HepG2 (cell line): Measurements from ENCODE around the gene TUBB. TPM values are rescaled to one million over a fixed set of nuclear protein-coding genes. Genes with fewer than 3 reads are reported as not detected.
A peak's percentile ranks its signal among the peaks of the same experiment; 100 is the strongest.

ENCODE experiments used
- AGO1 ChIP-seq: fragments of 200-400 bp; formaldehyde crosslinking; IDR thresholded peaks from 2 replicates; pipeline ENCODE4 v1.6.1; 2017; ENCODE audit warnings: mild to moderate bottlenecking, low read depth, low read length, moderate library complexity; ENCODE audit not compliant: poor library complexity, severe bottlenecking
- ATF3 ChIP-seq: sonication (generic); formaldehyde crosslinking; IDR thresholded peaks from 2 replicates; pipeline ENCODE4 v1.4.0; 2020; ENCODE audit warnings: missing genetic modification reagents
- BATF2 ChIP-seq: sonication (generic); formaldehyde crosslinking; IDR thresholded peaks from 2 replicates; pipeline ENCODE4 v1.8.0; 2022; ENCODE audit warnings: mild to moderate bottlenecking, missing genetic modification reagents, moderate library complexity
- CBX5 ChIP-seq: sonication (generic); formaldehyde crosslinking; IDR thresholded peaks from 2 replicates; pipeline ENCODE4 v1.4.0; 2020; ENCODE audit warnings: missing genetic modification reagents, borderline replicate concordance
- E2F5 ChIP-seq: sonication (generic); formaldehyde crosslinking; conservative IDR thresholded peaks from 2 replicates; pipeline ENCODE4 v1.4.0; 2020; ENCODE audit warnings: missing genetic modification reagents
- HOXA5 ChIP-seq: sonication (generic); formaldehyde crosslinking; IDR thresholded peaks from 2 replicates; pipeline ENCODE4 v1.4.0; 2020; ENCODE audit warnings: missing genetic modification reagents
- NBN ChIP-seq: fragments of 450-650 bp; conservative IDR thresholded peaks from 2 replicates; pipeline ENCODE4 v1.6.1; 2017
- TBP ChIP-seq: sonication (generic); formaldehyde crosslinking; IDR thresholded peaks from 2 replicates; pipeline ENCODE4 v1.5.0; 2020; ENCODE audit warnings: missing genetic modification reagents
- ZNF224 ChIP-seq: sonication (generic); formaldehyde crosslinking; IDR thresholded peaks from 2 replicates; pipeline ENCODE4 v1.5.0; 2020; ENCODE audit warnings: mild to moderate bottlenecking, missing genetic modification reagents
- ZNF281 ChIP-seq: sonication (generic); formaldehyde crosslinking; IDR thresholded peaks from 2 replicates; pipeline ENCODE4 v1.4.0; 2020; ENCODE audit warnings: missing genetic modification reagents, borderline replicate concordance
- ZNF550 ChIP-seq: sonication (generic); formaldehyde crosslinking; IDR thresholded peaks from 2 replicates; pipeline ENCODE4 v1.4.0; 2020; ENCODE audit warnings: mild to moderate bottlenecking, missing genetic modification reagents, borderline replicate concordance
- polyA plus RNA-seq, 8 experiments: library from polyadenylated mRNA; depleted of rRNA in 3 of 8; stranded (reverse) in 7 of 8; unstranded in 1 of 8; fragments of >200 nt; fragmentation: Illumina TruSeq in 4 of 8; extraction: Trizol in 4 of 8; gene quantifications; 2 replicates each; pipeline versions ENCODE4 v1.2.1 to v1.2.3, GENCODE V29; 2011 to 2016; ENCODE audit warnings: low read depth in 4 of 8, missing spikeins in 1 of 8, mixed read lengths in 1 of 8; ENCODE audit not compliant: insufficient read depth in 1 of 8
- total RNA-seq, 5 experiments: library from RNA; depleted of rRNA; stranded (reverse); fragments of >200 nt; fragmentation: Illumina TruSeq; extraction: Trizol; gene quantifications; 2 replicates each; pipeline ENCODE4 v1.2.3, GENCODE V29; 2016; ENCODE audit warnings: low read depth in 1 of 5
- TF ChIP-seq, protein P1 (sequence below): sonication (generic); formaldehyde crosslinking; IDR thresholded peaks from 2 replicates; pipeline ENCODE4 v1.5.0; 2020; ENCODE audit warnings: mild to moderate bottlenecking, missing genetic modification reagents, borderline replicate concordance

Gene TUBB
- total and polyA plus RNA-seq, 2 of the 13 experiments (the other 11 are each of a cell fraction or from before 2014, with no cell fraction given) = 911 to 1,163 TPM

DNA sequence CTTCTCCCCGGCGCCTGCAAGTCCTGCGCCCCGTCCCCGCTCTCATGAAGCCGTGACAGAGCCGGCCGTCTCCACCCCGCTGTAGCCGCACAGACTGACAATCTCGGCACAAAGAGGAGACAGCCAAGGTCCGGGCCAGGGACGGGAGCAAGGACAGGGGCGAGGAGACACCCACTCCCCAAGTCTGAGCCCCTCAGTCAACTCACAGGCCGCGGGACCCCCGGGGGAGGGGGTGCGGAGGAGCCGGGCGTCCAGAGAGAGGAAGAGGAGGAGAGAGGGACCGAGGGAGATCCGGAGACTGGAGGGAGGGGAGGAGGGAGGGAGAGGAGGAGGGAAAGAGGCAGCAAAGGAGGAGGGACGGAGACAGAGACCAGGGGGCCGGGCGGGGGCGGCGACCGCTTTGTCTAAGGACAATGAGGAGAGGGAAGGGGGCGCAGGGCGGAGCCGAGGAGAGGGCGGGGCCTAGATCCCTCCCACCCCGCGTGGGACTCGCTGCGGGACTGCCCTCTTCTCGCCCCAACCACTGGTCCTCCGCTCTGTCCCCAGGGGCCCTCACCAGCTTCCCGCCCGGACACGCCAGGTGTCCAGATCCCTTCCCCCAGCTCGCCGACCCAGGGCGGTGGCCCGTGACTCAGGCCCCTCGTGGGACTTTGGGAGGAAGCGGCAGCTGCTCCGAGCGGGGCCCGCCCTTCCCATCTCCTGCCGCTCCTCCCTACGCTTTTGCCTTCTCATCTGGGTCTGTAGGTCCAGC, 33.1 kb upstream of the TUBB start (continued):
- TF ChIP-seq, protein P1, sequence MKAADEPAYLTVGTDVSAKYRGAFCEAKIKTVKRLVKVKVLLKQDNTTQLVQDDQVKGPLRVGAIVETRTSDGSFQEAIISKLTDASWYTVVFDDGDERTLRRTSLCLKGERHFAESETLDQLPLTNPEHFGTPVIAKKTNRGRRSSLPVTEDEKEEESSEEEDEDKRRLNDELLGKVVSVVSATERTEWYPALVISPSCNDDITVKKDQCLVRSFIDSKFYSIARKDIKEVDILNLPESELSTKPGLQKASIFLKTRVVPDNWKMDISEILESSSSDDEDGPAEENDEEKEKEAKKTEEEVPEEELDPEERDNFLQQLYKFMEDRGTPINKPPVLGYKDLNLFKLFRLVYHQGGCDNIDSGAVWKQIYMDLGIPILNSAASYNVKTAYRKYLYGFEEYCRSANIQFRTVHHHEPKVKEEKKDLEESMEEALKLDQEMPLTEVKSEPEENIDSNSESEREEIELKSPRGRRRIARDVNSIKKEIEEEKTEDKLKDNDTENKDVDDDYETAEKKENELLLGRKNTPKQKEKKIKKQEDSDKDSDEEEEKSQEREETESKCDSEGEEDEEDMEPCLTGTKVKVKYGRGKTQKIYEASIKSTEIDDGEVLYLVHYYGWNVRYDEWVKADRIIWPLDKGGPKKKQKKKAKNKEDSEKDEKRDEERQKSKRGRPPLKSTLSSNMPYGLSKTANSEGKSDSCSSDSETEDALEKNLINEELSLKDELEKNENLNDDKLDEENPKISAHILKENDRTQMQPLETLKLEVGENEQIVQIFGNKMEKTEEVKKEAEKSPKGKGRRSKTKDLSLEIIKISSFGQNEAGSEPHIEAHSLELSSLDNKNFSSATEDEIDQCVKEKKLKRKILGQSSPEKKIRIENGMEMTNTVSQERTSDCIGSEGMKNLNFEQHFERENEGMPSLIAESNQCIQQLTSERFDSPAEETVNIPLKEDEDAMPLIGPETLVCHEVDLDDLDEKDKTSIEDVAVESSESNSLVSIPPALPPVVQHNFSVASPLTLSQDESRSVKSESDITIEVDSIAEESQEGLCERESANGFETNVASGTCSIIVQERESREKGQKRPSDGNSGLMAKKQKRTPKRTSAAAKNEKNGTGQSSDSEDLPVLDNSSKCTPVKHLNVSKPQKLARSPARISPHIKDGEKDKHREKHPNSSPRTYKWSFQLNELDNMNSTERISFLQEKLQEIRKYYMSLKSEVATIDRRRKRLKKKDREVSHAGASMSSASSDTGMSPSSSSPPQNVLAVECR = peak; percentile 61
- TF ChIP-seq ZNF281 (CRISPR knock-in tag) = peak; percentile 68; the same call in 1 of the 2 replicates
- TF ChIP-seq TBP (CRISPR knock-in tag) = no peak
- no peak for TF ChIP-seq HOXA5 (CRISPR knock-in tag)
- peak; percentile 78 for TF ChIP-seq AGO1
- no peak for TF ChIP-seq E2F5 (CRISPR knock-in tag)
- TF ChIP-seq ZNF550 (CRISPR knock-in tag) = no peak
- no peak for TF ChIP-seq ATF3 (CRISPR knock-in tag)
- TF ChIP-seq NBN = no peak
- no peak for TF ChIP-seq CBX5
- TF ChIP-seq BATF2 (CRISPR knock-in tag) = no peak
- no peak for TF ChIP-seq ZNF224 (CRISPR knock-in tag)
